ENCODE data around the gene TGDS.
"Not testable (repeated sequence)": the region's sequence is repeated elsewhere in the genome, so short reads cannot be mapped to it uniquely, and the experiment has no call there.

The TGDS gene

GRCh38 chr13:94595950-94596574, at the start of gene TGDS:
Gene TGDS, minus strand, starts transcription at chr13:94596152. Its CDS starts 16 bp downstream, at chr13:94596136.
- peak; percentile 99 for DNase-seq

DNA sequence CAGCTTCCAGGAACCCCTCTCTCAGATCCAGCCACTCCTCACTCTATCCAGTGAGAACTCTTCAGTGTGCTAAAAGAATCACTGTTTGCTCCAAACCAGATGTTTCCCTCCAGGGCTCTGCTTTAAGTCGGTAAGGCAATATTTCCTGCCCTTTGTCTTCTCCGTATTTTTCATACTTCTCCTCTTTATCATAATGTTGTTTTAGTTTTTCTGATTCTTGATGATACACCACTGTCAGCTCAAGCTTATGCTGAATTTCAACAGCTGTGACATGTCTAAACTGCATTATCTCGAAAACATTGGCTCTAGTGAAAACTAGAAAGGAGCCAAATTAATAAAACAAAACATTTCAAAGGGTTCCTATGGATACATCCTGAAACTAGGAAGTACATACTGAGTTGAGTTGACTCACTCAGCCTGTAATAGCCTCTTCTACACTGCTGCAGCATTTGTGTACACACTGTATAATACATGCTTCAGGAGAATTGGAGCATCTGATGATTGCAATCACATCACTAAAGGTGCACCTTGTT, 45.5 kb upstream of the TGDS start:
- peak; percentile 94 for DNase-seq

GRCh38 chr13:94640721-94641120, 44.8 kb upstream of the TGDS start:
- DNase-seq: no peak

GRCh38 chr13:94637677-94638076, 41.7 kb upstream of the TGDS start:
- not testable (repeated sequence) for DNase-seq

- no peak for DNase-seq
Observed at GRCh38 chr13:94636942-94637578, 41.1 kb upstream of the TGDS start.

DNA sequence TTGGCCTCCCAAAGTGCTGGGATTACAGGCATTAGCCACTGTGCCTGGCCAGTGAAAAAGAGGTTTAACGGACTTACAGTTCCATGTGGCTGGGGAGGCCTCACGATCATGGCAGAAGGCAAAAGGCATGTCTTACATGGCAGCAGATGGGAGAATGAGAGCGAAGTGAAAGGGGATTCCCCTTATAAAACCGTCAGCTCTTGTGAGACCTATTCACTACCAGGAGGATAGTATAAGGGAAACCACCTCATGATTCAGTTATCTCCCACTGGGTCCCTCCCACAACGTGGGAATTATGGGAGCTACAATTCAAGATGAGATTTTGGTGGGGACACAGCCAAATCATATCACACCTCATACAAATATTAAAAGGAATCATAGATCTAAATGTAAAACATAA, 40.1 kb upstream of the TGDS start:
- not testable (repeated sequence) for DNase-seq

DNA sequence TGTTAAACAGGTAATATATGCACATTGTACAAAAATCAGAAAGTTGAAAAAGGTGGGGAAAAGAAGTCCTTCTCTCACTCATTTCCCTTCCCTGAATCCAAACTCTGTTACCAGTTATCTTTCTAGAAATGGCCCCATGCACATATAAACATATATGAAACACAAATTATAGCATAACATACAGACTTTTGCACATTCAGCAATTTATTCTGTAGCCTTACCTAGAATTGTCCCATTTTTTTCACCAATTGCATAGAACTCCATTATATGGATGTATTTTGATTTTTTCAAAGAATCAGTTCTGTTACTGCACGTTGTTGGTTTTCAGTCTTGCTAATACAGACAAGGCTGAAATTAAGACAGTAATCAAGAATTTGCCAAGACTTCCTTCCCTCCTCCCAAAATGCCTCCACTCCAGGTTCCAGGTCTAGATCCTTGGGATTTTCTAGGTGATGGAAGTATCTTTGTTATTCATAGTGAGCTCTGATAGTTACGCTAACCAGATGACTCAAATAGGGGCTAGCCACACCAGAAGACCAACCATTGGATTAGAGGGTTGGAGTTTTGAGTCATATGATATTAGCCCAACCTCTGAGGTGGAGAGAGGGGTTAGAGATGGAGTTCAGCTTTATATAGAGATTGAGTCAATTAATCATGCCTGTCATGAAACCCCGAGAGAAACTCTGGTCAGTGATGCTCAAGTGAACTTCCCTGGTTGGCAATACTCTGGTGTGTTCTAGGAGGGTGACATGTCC, 36.5 kb upstream of the TGDS start:
- DNase-seq: no peak

GRCh38 chr13:94630858-94631257, 34.9 kb upstream of the TGDS start:
- no peak for DNase-seq

DNA sequence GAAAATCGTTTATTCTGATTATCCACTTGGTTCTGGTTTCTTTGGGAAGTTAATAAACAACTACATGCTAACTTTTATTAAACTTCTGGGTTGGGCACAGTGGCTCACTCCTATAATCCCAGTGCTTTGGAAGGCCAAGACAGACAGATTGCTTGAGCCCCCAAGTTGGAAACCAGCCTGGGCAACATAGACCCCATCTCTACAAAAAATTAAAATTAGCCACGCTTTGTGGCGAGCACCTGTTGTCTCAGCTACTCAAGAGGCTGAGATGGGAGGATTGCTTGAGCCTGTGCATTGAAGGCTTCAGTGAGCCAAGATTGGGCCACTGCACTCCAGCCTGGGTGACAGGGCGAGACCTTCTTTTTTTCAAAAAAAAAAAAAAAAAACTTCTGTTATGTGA, 27.4 kb upstream of the TGDS start:
- no peak for DNase-seq

GRCh38 chr13:94622344-94622743, 26.4 kb upstream of the TGDS start:
- DNase-seq: no peak

DNA sequence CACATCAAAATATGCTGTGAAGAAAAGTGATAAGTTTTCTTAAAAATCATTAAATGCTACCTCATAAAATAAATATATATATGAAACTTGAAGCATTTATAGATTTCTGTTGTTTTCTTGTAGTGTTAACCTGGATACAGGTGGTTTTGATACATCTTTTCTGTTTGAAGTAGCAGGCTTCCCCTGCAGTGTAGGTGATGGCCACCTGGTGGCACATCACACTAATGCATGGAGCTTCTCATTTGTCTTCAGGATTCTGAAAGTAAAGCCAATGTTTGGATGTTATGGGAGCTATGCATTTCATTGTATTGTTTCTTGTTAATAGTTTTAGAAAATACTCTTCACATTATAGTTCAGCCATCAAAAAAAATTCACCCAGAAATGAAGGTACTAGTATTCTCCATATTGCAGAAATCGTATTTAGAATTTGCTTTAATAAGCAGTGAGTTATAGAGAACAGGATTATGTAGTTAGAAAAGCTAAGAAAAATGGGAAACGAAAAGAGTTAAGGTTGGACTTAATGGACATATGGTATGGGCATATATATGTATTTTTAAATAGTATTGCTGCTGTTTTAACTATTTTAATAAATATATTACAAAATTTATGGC, 24.4 kb upstream of the TGDS start:
- peak; percentile 79 for DNase-seq

GRCh38 chr13:94617389-94618000, 21.5 kb upstream of the TGDS start:
- peak; percentile 58 for DNase-seq

GRCh38 chr13:94613051-94613450, 17.1 kb upstream of the TGDS start:
- no peak for DNase-seq

- DNase-seq: no peak
Observed at GRCh38 chr13:94612050-94612449, 16.1 kb upstream of the TGDS start.

- no peak for DNase-seq
Observed at GRCh38 chr13:94610475-94610874, 14.5 kb upstream of the TGDS start.

DNA sequence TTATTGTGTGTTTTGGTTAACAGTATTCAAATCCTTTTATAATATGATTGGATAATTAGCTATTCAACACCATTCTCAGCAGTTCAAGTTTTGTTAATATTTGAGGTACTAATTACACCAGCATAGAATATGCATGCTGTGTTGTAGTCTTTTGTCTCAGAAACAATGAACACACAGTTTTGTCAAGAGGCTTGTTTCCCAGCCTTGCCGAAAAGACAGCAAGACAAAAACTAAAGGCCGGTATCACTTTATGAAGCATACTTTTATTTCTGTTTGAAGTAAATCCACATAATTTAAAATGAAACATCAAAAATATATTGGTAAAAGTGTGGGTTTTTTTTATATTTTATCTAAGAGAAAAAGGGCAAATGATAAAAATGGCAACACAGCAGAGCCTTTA, 13.2 kb upstream of the TGDS start:
- DNase-seq: peak; percentile 78

DNA sequence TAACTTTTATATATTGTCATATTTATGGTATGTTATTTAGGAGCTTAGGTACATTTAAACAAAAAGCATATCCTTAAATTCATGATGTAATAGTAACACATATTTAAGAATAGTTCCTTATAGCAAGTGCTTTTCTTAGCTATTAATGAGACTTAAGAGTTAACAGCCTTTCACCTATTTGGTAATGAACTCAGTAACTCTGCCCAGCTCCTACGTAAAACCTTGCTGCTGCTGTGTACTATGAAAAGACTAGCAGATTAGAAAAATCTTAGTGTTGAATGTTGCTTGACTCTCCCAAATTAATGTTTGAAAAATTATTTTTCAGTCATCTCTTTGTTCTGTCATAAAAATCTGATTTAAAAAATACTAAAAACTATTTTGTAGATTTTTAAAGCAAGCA, 12.6 kb upstream of the TGDS start:
- DNase-seq: peak; percentile 31

GRCh38 chr13:94607939-94608338, 12.0 kb upstream of the TGDS start:
- DNase-seq: no peak

- DNase-seq: peak; percentile 23
Observed at GRCh38 chr13:94607056-94607455, 11.1 kb upstream of the TGDS start.

DNA sequence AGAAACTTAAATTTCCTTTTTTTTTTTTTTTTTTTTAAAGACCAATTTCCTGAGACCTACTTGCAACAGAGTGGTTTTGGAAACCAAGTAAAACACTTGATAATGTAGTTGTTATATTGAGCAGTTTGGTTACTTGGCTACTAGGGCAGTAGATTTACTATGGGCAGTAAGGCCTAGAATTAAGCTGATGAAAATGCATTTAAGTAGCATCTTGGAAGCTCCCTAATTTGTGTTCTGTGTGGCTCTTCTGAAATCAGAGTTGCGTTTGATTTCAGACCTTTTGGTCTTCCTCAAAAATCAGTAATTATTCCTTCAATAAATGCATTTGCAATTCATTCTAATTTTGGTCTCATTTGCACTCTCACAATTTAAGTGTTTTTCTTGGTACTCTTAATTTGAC, 6.5 kb upstream of the TGDS start:
- DNase-seq: peak; percentile 58

GRCh38 chr13:94601446-94602431, 5.8 kb upstream of the TGDS start, which contains the start of gene GPR180:
Gene GPR180, plus strand, starts transcription at chr13:94601857. Its CDS starts 71 bp downstream, at chr13:94601928.
- peak; percentile 100 for DNase-seq

GRCh38 chr13:94599877-94600276, 3.9 kb upstream of the TGDS start:
- DNase-seq: no peak

All from NCI-H69 (cell line).